ENCODE measurements around the gene EGLN3.

Gene EGLN3

DNA sequence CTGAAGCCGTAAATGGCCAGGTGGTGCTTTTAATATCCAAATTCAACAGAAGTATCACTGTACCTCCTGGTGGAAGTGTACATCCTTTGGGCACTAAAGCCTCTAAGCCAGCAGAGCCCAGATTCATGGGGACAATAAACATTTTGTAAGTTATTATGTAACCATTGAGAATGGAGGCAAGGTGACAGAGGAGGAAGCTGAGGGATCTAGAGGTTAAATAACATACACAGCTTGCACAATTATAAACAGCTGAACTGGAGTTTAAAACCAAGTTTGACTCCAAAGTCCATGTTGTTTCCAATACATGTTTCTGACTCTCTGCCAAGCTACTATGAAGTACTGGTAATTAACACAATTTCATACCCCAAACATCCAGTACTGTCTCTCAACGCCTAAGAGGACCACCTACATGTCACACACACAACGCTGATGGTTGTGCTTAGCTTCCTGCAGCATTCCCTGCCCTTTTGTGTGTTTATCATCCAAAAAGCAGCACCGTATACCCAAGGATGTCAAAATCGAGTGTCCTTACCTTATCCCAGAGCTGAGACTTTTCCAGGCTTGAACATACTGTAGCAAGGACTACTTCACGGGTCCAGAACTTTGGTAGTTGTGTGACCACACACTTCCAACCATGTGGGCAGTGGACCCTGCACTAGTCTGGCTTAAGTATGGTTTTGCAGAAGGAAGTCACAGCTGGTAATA, 41.3 kb downstream of the EGLN3 start:
- Histone ChIP-seq H3K27ac (ENCODE audit: low read depth, low read length) (no peak overlapping the region), H3K9ac (ENCODE audit: low read depth, low read length) (no peak overlapping the region), H3K27me3 (ENCODE audit: insufficient read depth, low read length) (no peaks in the 10 kb centered on the region), H3K4me3 (ENCODE audit: low read length) (no peak overlapping the region), H3K4me1 (ENCODE audit: insufficient read depth, low read length) (no peaks in the 10 kb centered on the region), H3K9me3 (ENCODE audit: insufficient read depth, low read depth, low read length) (no peaks in the 10 kb centered on the region), H3K36me3 (ENCODE audit: insufficient read depth, low read length) (no peaks in the 10 kb centered on the region)
- 95% methylated on average over 6 of the region's 6 CpGs for WGBS

- Histone ChIP-seq H3K4me1 (ENCODE audit: insufficient read depth, low read length) (no peaks in the 10 kb centered on the region), H3K27ac (ENCODE audit: low read depth, low read length) (no peak overlapping the region), H3K9ac (ENCODE audit: low read depth, low read length) (no peak overlapping the region), H3K4me3 (ENCODE audit: low read length) (no peak overlapping the region), H3K27me3 (ENCODE audit: insufficient read depth, low read length) (no peaks in the 10 kb centered on the region), H3K36me3 (ENCODE audit: insufficient read depth, low read length) (no peaks in the 10 kb centered on the region), H3K9me3 (ENCODE audit: insufficient read depth, low read depth, low read length) (no peaks in the 10 kb centered on the region)
- WGBS, result 93% methylated on average over 13 of the region's 13 CpGs
Measured at GRCh38 chr14:33908540-33909223, 42.2 kb downstream of the EGLN3 start.

DNA sequence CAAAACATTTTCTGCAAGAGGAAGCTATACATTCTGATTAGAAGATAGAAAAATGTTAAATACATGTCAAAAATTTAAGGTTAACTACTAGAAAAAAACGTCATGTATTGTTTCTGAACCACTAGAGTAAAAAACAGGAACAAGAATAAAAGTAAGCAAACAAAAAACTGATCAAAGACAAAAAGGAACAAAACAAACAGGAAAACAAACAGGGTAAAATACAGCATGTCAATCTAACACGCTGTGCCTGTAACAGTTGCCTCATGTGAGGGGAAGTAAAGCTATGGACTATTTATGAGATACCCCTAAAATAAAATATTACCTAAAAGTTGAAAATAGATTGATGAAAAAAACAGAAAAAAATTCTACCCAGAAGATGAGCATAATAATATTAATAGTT, 43.9 kb downstream of the EGLN3 start:
- 0 out of 2 replicates have a peak, but pooled peaks cover under 1% of the 10 kb centered on the region for H3K9me3 ChIP-seq (ENCODE audit: insufficient read depth, low read depth, low read length)
- no peaks in the 10 kb centered on the region for H3K36me3 ChIP-seq (ENCODE audit: insufficient read depth, low read length)
- no peaks in the 10 kb centered on the region for H3K4me1 ChIP-seq (ENCODE audit: insufficient read depth, low read length)
- H3K4me3 ChIP-seq (ENCODE audit: low read length), result no peak overlapping the region
- no CpG with 5 or more reads among the region's 2 CpGs for WGBS
- no peaks in the 10 kb centered on the region for H3K27me3 ChIP-seq (ENCODE audit: insufficient read depth, low read length)
- no peak overlapping the region for H3K9ac ChIP-seq (ENCODE audit: low read depth, low read length)
- H3K27ac ChIP-seq (ENCODE audit: low read depth, low read length), result no peak overlapping the region

DNA sequence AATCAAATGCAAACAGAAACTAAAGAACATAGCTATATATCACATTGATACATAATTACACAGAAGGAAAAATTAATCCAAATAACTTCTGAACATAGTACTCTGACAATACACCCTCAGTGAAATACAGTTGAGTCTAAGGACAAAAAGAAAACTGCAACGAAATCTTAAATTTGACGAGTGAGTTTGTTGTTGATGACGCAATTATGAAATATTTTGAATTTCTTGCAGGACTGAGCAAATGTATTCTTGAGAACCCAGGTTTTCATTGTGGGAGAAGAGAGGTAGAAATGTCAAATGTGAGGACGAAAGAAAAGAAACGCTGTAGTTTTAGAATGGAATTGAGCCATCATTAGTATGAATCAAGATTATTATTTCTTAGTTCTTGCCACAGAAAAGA, 46.3 kb downstream of the EGLN3 start:
- Histone ChIP-seq H3K9me3 (ENCODE audit: insufficient read depth, low read depth, low read length) (0 out of 2 replicates have a peak, but pooled peaks cover 6% of the 10 kb centered on the region), H3K27me3 (ENCODE audit: insufficient read depth, low read length) (no peaks in the 10 kb centered on the region), H3K4me1 (ENCODE audit: insufficient read depth, low read length) (no peaks in the 10 kb centered on the region), H3K27ac (ENCODE audit: low read depth, low read length) (no peak overlapping the region), H3K36me3 (ENCODE audit: insufficient read depth, low read length) (no peaks in the 10 kb centered on the region), H3K9ac (ENCODE audit: low read depth, low read length) (no peak overlapping the region), H3K4me3 (ENCODE audit: low read length) (no peak overlapping the region)
- WGBS, result 92% methylated on average over 5 of the region's 5 CpGs

DNA sequence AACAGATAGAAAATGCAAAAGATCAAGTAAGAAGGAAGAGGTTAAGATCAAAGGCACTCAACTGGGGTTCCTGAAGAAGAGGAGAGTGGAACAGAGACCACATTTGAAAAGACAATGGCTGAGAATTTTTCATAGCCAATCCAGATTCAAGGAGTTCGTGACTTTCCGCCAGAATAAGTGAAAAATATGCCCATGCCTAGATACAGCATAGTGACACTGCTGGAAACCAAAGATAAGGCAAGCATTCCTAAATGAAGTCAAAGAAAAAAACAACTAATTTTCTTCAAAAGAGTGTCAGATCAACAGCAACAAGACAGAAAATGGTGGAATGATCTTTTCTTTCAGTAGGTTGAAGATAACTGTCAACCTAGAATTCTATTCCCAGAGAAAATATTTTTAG, 47.5 kb downstream of the EGLN3 start:
- no peaks in the 10 kb centered on the region for H3K27me3 ChIP-seq (ENCODE audit: insufficient read depth, low read length)
- H3K9me3 ChIP-seq (ENCODE audit: insufficient read depth, low read depth, low read length), result 0 out of 2 replicates have a peak, but pooled peaks cover 6% of the 10 kb centered on the region
- H3K36me3 ChIP-seq (ENCODE audit: insufficient read depth, low read length), result no peaks in the 10 kb centered on the region
- no peak overlapping the region for H3K4me3 ChIP-seq (ENCODE audit: low read length)
- WGBS, result 93% methylated on average over 2 of the region's 2 CpGs
- no peak overlapping the region for H3K9ac ChIP-seq (ENCODE audit: low read depth, low read length)
- no peaks in the 10 kb centered on the region for H3K4me1 ChIP-seq (ENCODE audit: insufficient read depth, low read length)
- H3K27ac ChIP-seq (ENCODE audit: low read depth, low read length), result no peak overlapping the region

DNA sequence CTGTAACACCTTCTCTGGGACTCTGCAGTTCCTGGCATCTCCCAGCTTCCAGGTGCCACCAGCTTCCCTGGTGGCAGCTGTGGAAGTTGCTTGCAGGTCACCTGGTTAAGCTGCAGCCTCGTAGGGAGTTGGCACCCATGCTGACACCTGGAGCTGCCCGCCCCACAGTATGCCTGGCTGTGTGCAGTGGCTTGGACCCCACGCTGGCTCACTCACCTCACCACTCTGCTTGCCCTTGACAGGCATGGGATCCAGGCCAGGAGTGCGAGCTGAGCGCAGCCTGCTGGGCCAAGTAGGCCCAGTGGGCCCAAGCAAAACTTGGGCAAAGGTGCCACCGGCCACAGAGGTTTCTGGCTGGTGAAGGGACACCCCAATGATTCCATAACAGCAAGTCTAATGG, 48.5 kb downstream of the EGLN3 start:
- H3K27me3 ChIP-seq (ENCODE audit: insufficient read depth, low read length), result no peaks in the 10 kb centered on the region
- WGBS, result 94% methylated on average over 6 of the region's 6 CpGs
- no peak overlapping the region for H3K27ac ChIP-seq (ENCODE audit: low read depth, low read length)
- no peak overlapping the region for H3K9ac ChIP-seq (ENCODE audit: low read depth, low read length)
- no peaks in the 10 kb centered on the region for H3K4me1 ChIP-seq (ENCODE audit: insufficient read depth, low read length)
- no peak overlapping the region for H3K4me3 ChIP-seq (ENCODE audit: low read length)
- H3K36me3 ChIP-seq (ENCODE audit: insufficient read depth, low read length), result no peaks in the 10 kb centered on the region
- 0 out of 2 replicates have a peak, but pooled peaks cover 6% of the 10 kb centered on the region for H3K9me3 ChIP-seq (ENCODE audit: insufficient read depth, low read depth, low read length)

DNA sequence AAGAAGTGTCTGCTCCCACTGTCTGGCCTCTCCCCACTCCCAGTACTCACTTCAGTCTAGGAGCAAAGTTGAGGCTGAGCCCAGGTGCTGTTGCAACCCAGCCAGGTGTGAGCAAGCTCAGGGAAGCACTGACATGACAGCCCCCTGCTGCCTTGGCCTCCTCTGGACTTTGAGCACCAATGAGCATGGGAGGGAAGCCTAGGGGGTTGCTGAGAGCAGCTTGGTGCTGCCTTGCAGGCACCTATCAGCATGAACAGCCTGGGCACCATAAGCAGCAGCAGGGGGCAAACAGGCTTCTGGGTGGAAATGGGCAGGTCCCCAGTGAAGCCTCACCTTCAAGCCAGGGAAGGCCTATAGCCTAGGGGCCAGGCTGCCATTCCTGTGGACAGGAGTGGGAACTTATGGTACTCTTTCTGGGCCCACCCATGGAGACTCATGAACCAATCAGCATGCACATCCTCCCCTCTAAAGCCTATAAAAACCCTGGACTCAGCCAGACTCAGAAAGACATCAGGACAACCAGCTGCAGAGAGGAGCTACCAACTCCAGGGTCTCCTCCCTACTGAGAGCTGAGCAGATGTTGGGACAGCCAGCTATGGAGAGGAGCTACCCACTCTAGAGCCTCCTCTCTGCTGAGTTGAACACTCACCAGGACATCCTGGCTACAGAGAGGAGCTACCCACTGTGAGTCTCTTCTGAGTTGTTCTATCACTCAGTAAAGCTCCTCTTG, 49.3 kb downstream of the EGLN3 start:
- H3K27ac ChIP-seq (ENCODE audit: low read depth, low read length), result no peak overlapping the region
- H3K4me3 ChIP-seq (ENCODE audit: low read length), result no peak overlapping the region
- H3K4me1 ChIP-seq (ENCODE audit: insufficient read depth, low read length), result no peaks in the 10 kb centered on the region
- H3K9ac ChIP-seq (ENCODE audit: low read depth, low read length), result no peak overlapping the region
- 0 out of 2 replicates have a peak, but pooled peaks cover 6% of the 10 kb centered on the region for H3K9me3 ChIP-seq (ENCODE audit: insufficient read depth, low read depth, low read length)
- H3K36me3 ChIP-seq (ENCODE audit: insufficient read depth, low read length), result no peaks in the 10 kb centered on the region
- no peaks in the 10 kb centered on the region for H3K27me3 ChIP-seq (ENCODE audit: insufficient read depth, low read length)

- 90% methylated on average over 4 of the region's 4 CpGs for WGBS
- H3K4me3 ChIP-seq (ENCODE audit: low read length), result no peak overlapping the region
- H3K27me3 ChIP-seq (ENCODE audit: insufficient read depth, low read length), result no peaks in the 10 kb centered on the region
- no peaks in the 10 kb centered on the region for H3K4me1 ChIP-seq (ENCODE audit: insufficient read depth, low read length)
- H3K36me3 ChIP-seq (ENCODE audit: insufficient read depth, low read length), result no peaks in the 10 kb centered on the region
- H3K9ac ChIP-seq (ENCODE audit: low read depth, low read length), result no peak overlapping the region
- 0 out of 2 replicates have a peak, but pooled peaks cover 6% of the 10 kb centered on the region for H3K9me3 ChIP-seq (ENCODE audit: insufficient read depth, low read depth, low read length)
- no peak overlapping the region for H3K27ac ChIP-seq (ENCODE audit: low read depth, low read length)
Measured at GRCh38 chr14:33900706-33901105, 50.2 kb downstream of the EGLN3 start.

- Histone ChIP-seq H3K4me3 (ENCODE audit: low read length) (no peak overlapping the region), H3K4me1 (ENCODE audit: insufficient read depth, low read length) (no peaks in the 10 kb centered on the region), H3K27me3 (ENCODE audit: insufficient read depth, low read length) (no peaks in the 10 kb centered on the region), H3K9me3 (ENCODE audit: insufficient read depth, low read depth, low read length) (peaks cover 12% of the 10 kb centered on the region; the same call in 1 of the 2 replicates), H3K36me3 (ENCODE audit: insufficient read depth, low read length) (no peaks in the 10 kb centered on the region), H3K9ac (ENCODE audit: low read depth, low read length) (no peak overlapping the region), H3K27ac (ENCODE audit: low read depth, low read length) (no peak overlapping the region)
- WGBS, result 91% methylated on average over 2 of the region's 3 CpGs
Measured at GRCh38 chr14:33899723-33900341, 51.0 kb downstream of the EGLN3 start.

DNA sequence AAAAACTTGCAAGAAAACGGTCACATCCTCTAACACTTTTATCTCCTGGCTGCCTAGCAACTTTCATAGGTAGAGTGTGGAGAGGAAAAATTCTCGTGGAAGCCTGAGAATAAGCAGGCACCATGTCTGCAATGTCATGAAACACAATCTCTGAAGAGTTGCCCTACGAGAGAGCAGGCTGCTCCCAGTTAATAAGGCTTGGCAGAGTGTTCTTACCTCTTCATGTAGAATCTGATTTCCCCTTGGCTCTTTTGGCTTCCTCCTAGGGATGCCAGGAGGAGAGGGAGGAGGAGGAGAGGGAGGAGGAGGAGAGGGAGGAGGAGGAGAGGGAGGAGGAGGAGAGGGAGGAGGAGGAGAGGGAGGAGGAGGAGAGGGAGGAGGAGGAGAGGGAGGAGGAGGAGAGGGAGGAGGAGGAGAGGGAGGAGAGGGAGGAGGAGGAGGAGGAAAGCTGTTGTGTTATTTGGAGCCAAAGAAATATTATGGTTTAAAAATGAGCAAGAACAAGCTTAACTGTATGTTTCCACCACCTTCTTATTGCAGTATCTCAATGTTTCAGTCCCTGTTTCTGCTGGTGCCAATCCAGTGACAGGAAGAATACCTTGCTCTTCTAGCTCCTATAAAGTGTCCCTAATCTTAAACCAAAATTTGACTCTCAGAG, 52.9 kb downstream of the EGLN3 start:
- Histone ChIP-seq H3K9ac (ENCODE audit: low read depth, low read length) (no peak overlapping the region), H3K4me1 (ENCODE audit: insufficient read depth, low read length) (no peaks in the 10 kb centered on the region), H3K4me3 (ENCODE audit: low read length) (no peak overlapping the region), H3K36me3 (ENCODE audit: insufficient read depth, low read length) (no peaks in the 10 kb centered on the region), H3K27ac (ENCODE audit: low read depth, low read length) (no peak overlapping the region), H3K9me3 (ENCODE audit: insufficient read depth, low read depth, low read length) (peaks cover 15% of the 10 kb centered on the region; the same call in 1 of the 2 replicates), H3K27me3 (ENCODE audit: insufficient read depth, low read length) (no peaks in the 10 kb centered on the region)
- WGBS, result 78% methylated on average over 2 of the region's 3 CpGs

Data from HUES64 (cell line).